Neural progenitor cell (in vitro differentiated cells): Measurements from ENCODE around the gene GRAMD4.

ENCODE experiments used
- EZH2 ChIP-seq: fragments of 200-600 bp; sonication (generic); IDR thresholded peaks from 2 replicates; pipeline ENCODE4 v1.6.1; 2017; ENCODE audit warnings: antibody characterized with exemption, mild to moderate bottlenecking, moderate library complexity
- EZH2phosphoT487 ChIP-seq: fragments of 200-600 bp; sonication (generic); IDR thresholded peaks from 2 replicates; pipeline ENCODE4 v1.6.1; 2017; ENCODE audit warnings: antibody characterized with exemption
- TF ChIP-seq, protein P1 (sequence below): fragments of 200-600 bp; sonication (generic); IDR thresholded peaks from 2 replicates; pipeline ENCODE4 v1.5.1; 2017; ENCODE audit warnings: antibody characterized with exemption, mild to moderate bottlenecking

DNA sequence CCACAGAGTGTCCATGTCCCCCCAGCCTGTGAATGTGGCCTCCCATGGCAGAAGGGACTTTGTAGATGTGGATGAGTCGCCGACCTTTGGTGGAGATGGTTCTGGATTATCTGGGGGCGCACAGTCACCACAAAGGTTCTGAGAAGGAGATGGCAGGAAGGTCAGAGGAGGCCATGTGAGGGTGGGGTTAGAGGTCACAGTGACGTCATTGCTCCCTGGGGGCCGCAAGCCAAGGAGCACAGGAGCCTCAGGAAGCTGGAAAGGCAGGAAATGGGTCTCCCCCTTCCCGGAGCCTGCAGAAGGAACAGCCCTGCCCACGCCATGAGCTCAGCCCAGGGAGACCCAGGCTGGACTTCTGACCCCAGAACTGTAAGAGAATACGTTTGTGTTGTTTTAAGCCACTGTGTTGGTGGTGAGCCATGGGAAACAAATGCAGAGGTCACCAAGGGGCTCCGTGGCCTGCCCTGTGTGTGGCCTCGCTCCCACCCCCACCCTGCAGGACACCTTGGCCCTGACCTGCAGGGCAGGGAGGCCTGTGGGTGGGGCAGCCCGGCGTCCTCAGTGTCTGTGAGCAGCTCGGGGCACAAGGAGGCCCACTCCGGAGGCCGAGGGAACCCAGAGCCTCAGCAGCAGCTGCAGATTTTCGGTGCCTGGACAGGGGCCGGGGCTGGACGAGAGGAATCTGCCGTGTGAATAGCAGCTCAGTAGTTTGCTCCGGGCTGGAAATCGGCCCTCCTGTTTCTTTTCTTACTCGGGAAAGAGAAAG, 32.1 kb downstream of the GRAMD4 start:
- TF ChIP-seq EZH2 = no peak
- TF ChIP-seq, protein P1, sequence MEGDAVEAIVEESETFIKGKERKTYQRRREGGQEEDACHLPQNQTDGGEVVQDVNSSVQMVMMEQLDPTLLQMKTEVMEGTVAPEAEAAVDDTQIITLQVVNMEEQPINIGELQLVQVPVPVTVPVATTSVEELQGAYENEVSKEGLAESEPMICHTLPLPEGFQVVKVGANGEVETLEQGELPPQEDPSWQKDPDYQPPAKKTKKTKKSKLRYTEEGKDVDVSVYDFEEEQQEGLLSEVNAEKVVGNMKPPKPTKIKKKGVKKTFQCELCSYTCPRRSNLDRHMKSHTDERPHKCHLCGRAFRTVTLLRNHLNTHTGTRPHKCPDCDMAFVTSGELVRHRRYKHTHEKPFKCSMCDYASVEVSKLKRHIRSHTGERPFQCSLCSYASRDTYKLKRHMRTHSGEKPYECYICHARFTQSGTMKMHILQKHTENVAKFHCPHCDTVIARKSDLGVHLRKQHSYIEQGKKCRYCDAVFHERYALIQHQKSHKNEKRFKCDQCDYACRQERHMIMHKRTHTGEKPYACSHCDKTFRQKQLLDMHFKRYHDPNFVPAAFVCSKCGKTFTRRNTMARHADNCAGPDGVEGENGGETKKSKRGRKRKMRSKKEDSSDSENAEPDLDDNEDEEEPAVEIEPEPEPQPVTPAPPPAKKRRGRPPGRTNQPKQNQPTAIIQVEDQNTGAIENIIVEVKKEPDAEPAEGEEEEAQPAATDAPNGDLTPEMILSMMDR = no peak
- TF ChIP-seq EZH2phosphoT487 = no peak
